GM18507 (cell line): ENCODE measurements around the gene INPP4B.
"Not testable (repeated sequence)": the region's sequence is repeated elsewhere in the genome, so short reads cannot be mapped to it uniquely, and the experiment has no call there.

Experiments used
- DNase-seq: peaks from one replicate; pipeline ENCODE4 v3.0.0; 2011; ENCODE audit warnings: low read depth; ENCODE audit not compliant: insufficient read length; ENCODE audit errors: extremely low spot score
- FAIRE-seq: peaks from 2 replicates; lab custom pipeline; 2011; peaks lifted over from hg19 to GRCh38; lab: Jason Lieb, UNC

INPP4B gene

GRCh38 chr4:142516686-142517526, 329.2 kb downstream of the INPP4B start:
- FAIRE-seq (no peak), DNase-seq (no peak)

- no peak for DNase-seq
- FAIRE-seq = no peak
Measured at GRCh38 chr4:142512161-142512560, 333.9 kb downstream of the INPP4B start.

- FAIRE-seq (no peak), DNase-seq (no peak)
Measured at GRCh38 chr4:142509881-142510280, 336.2 kb downstream of the INPP4B start.

GRCh38 chr4:142509381-142509780, 336.7 kb downstream of the INPP4B start:
- not testable (repeated sequence) for DNase-seq, FAIRE-seq

GRCh38 chr4:142500966-142501365, 345.1 kb downstream of the INPP4B start:
- FAIRE-seq (no peak), DNase-seq (no peak)

- DNase-seq (no peak), FAIRE-seq (no peak)
Measured at GRCh38 chr4:142497606-142498005, 348.5 kb downstream of the INPP4B start.

- DNase-seq (no peak), FAIRE-seq (no peak)
Measured at GRCh38 chr4:142493255-142494110, 352.6 kb downstream of the INPP4B start.

GRCh38 chr4:142485452-142485851, 360.6 kb downstream of the INPP4B start:
- FAIRE-seq = no peak
- no peak for DNase-seq

- FAIRE-seq (no peak), DNase-seq (no peak)
Measured at GRCh38 chr4:142480244-142480643, 365.9 kb downstream of the INPP4B start.

GRCh38 chr4:142475663-142476062, 370.4 kb downstream of the INPP4B start:
- DNase-seq (no peak), FAIRE-seq (no peak)

GRCh38 chr4:142474398-142475087, 371.6 kb downstream of the INPP4B start:
- no peak for FAIRE-seq
- DNase-seq = no peak

- no peak for FAIRE-seq
- DNase-seq = no peak
Measured at GRCh38 chr4:142473960-142474338, 372.2 kb downstream of the INPP4B start.

- FAIRE-seq = no peak
- no peak for DNase-seq
Measured at GRCh38 chr4:142473218-142473959, 372.7 kb downstream of the INPP4B start.

- FAIRE-seq = no peak
- no peak for DNase-seq
Measured at GRCh38 chr4:142467088-142467487, 379.0 kb downstream of the INPP4B start.

GRCh38 chr4:142465526-142465925, 380.6 kb downstream of the INPP4B start:
- FAIRE-seq (no peak), DNase-seq (no peak)

GRCh38 chr4:142463206-142463605, 382.9 kb downstream of the INPP4B start:
- DNase-seq (no peak), FAIRE-seq (no peak)

- DNase-seq (no peak), FAIRE-seq (no peak)
Measured at GRCh38 chr4:142452161-142452855, 393.8 kb downstream of the INPP4B start.

GRCh38 chr4:142449771-142450373, 396.2 kb downstream of the INPP4B start:
- FAIRE-seq (no peak), DNase-seq (no peak)
